ENCODE measurements around the gene ASTN2.

- TF ChIP-seq, protein P1, sequence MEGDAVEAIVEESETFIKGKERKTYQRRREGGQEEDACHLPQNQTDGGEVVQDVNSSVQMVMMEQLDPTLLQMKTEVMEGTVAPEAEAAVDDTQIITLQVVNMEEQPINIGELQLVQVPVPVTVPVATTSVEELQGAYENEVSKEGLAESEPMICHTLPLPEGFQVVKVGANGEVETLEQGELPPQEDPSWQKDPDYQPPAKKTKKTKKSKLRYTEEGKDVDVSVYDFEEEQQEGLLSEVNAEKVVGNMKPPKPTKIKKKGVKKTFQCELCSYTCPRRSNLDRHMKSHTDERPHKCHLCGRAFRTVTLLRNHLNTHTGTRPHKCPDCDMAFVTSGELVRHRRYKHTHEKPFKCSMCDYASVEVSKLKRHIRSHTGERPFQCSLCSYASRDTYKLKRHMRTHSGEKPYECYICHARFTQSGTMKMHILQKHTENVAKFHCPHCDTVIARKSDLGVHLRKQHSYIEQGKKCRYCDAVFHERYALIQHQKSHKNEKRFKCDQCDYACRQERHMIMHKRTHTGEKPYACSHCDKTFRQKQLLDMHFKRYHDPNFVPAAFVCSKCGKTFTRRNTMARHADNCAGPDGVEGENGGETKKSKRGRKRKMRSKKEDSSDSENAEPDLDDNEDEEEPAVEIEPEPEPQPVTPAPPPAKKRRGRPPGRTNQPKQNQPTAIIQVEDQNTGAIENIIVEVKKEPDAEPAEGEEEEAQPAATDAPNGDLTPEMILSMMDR (conservative IDR thresholded peaks at IDR 0.05; ENCODE audit: low read length): no peak
- no peak for TF ChIP-seq EZH2phosphoT487 (IDR thresholded peaks at IDR 0.05; ENCODE audit: borderline replicate concordance, low read depth, low read length)
Observed at GRCh38 chr9:116516456-116516855, 898.4 kb downstream of the ASTN2 start.
